UCSD-AML1 (cell line): ENCODE data around the gene STAMBP.
"Not testable (repeated sequence)": the region's sequence is repeated elsewhere in the genome, so short reads cannot be mapped to it uniquely, and the experiment has no call there.

Experiments used
- DNase-seq: peaks from one replicate; lab custom pipeline; 2025; ENCODE audit not compliant: unreplicated experiment; lab: John Stamatoyannopoulos, UW

Gene STAMBP

DNA sequence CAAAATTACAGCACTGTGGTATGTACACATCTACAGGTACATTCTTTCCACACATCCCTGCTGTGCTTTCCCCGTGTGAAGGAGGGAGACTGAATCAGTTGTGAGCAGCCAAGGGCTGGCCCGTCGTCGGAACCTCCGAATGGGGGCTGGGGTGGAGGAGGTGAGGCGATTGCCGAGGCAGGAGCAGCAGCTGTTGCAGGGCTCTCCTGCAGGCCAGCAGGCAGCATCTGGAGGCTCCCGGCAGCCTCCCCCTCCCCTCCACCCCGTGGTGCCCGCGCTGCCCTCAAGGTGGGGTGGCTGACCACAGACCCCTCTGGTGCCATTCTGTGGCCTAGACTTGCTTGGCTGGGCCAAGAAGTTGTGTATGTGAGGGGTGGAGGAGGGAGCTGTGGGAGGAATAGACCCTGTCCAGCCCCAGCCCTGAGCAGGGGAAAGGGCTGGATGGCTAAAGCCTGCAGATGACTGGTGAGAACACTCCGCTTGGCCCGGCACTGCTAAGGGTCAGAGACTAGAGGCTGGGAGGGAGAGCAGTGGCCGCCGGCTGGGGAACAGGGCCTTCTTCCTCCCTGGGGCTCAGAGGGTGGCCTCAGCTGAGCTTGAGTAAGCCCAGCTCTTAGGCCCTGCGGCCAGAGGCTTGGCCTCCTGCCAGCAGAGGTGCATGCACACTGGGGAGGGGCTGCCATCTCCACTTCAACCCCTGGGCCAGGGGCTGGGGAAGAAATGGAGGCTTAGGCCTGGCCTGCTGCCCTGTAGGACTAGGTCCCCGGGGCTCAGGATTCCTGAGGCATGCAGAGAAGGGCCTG, 7.6 kb downstream of the STAMBP start:
- DNase-seq: no peak

DNA sequence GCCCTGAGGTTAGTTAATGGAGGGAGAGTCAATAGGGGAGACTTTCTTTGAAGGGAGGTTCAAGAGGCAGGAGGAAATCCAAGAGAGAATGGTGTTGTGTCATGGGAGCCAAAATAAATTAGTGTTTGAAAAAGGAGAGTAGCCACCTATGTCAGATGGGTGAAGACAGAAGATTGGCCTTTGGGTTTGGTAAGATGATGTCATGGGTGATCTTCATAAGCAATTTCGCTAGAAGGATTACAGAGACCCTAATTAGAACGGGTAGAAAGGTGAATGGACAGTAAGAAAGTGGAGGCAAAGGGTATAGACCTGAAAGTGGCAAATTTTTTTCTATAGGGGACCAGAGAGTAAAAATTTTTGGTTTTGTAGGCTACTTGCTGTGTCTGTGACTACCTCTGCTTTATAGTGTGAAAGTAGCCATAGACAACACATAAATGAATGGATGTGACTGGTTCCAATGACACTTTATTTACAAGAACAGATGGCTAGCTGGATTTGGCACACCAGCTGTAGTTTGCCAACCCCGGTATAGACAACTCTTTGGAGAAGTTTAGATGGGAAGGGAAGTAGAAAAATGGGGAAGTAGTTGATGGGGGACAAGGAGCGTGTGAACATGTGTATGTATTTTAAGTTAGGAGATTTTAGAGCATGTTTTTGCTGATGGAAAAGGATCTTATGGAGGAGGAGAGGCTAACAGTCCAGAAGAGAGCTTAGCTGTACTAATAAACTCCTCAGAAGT, 9.3 kb downstream of the STAMBP start:
- DNase-seq: no peak

GRCh38 chr2:73838889-73839534, 10.3 kb downstream of the STAMBP start:
- no peak for DNase-seq

- DNase-seq: no peak
Measured at GRCh38 chr2:73839653-73840411, 11.1 kb downstream of the STAMBP start.

DNA sequence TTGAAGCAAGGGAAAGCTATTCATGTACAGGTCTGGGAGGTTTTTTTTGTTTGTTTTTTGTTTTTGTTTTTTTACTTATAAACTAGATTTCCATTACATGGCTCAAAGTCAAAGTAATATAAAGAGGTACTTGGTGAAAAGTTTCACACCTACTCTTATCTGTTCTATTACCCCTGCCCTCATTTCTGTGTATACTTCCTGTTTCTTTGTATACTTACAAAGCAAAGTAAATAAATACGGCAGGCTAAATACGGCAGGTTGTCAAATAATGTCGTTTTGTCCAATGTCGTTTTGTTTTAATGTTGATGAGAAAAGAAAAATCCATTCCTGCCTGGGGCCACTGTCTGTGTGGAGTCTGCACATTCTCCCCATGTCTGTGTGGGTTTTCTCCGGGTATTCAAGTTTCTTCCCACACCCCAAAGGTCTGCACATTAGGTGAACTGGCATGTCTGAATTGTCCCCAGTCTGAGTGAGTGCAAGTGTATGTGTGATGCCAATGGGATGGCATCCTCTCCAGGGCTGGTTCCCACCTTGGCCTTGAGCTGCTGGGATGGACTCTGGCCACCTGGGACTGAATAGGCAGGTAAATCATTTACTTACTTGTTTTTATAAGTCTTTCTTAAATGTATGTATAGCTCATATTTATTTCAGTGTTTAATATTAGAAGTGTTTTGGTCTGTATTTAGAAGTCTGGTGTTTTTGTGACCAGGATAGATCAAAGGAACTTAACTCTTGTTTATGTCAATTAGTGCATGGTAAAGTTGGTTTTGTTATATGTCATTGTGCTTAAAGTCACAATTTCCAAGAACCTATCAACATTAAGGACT, 13.4 kb downstream of the STAMBP start:
- no peak for DNase-seq

GRCh38 chr2:73842739-73843019, 13.9 kb downstream of the STAMBP start:
- DNase-seq: no peak

DNA sequence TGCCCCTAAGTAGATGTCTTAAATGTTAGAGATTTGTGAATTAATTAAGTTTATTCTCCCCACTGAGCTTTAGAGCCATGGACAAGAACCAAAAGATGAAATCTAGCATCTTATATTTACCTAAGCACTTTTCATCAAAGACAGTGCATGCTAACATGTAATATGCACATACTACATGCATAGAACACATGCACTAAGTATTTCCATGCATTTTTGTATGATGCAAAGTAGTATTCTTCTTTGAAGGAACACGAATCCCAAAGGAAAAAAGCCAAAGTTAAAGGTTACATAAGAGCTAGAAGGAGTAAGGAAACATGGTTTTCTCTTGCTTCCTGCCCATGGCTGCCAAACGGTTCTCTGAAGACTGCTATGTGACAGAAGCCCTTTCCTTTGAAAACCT, 15.3 kb downstream of the STAMBP start:
- DNase-seq: no peak

- DNase-seq: no peak
Measured at GRCh38 chr2:73850009-73850408, 21.2 kb downstream of the STAMBP start.

- DNase-seq: no peak
Measured at GRCh38 chr2:73851274-73851673, 22.5 kb downstream of the STAMBP start.

GRCh38 chr2:73852020-73852419, 23.3 kb downstream of the STAMBP start:
- DNase-seq: no peak

- DNase-seq: no peak
Measured at GRCh38 chr2:73855526-73855925, 26.8 kb downstream of the STAMBP start.

DNA sequence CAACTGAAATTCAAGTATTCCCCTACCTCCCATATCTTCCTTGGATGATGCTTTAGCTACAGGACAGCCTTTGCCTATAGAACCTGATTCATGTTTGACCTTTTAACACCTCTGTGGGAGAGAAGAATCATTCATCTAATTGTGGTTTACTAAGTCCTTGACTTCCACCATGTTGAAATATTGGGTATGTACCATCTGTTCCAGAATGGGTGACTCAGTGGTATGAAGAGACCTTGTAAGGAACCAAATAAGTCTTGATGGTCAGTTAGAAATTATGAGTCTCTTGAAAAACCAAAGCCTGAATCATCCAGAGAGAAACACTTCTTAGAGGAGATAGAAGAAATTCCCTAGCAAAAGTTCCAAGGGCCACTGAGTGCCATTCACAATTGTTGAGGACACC, 27.5 kb downstream of the STAMBP start:
- DNase-seq: no peak

DNA sequence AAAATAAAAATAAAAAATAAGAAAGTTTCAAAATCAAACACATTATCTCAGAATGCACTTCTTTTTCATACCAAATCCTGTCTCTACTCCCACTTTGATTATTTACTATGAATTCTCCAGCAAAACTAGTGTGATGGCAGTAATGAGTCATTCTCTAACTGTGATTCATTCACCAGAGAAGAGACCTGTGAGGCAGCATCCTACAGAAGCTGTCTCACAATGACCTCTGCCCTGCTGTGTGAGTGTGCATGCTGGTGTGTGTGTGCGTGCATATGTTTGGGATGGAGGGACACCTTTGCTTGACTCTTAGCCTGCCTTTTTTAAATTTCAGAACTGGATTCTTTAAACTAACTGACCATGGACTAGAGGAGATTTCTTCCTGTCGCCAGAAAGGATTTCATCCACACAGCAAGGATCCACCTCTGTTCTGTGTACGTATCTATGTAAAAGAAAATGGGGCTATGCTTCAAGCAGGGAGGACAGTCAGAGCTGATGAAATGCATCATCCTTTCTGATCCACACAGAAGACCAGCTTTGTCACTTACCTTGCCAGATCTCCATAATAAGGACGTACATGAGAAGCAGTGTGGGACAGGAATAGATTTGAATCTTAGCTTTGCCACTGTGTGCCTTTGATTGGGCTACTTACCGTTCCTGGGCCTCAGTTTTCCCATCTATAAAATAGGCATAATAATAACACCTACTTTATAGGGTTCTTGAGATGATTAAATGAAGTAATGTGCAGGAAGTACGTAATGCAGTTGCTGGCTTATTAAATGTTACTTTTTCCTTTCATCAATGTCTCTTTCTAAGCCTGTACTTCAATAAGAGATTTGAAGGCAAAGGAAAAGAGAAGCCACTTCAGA, 31.2 kb downstream of the STAMBP start:
- no peak for DNase-seq

DNA sequence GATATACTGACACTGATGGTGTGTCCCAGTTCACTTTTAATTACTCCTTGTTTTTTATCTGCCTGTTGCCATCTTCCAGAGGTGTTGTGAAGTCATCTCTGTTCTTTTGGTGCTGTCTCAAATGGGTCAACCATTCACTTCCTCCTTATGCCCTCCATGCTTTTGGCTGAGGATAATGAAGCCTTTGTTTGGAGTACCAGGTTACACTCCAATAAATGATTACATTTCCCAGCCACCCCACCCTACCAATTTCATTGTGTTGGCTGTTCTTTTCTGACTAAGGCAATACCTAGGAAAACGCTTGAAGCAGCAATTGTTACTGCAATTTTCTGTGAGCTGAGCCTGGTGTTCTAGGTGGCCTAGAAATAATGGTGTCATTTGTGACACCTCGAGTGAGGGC, 34.2 kb downstream of the STAMBP start:
- DNase-seq: no peak

DNA sequence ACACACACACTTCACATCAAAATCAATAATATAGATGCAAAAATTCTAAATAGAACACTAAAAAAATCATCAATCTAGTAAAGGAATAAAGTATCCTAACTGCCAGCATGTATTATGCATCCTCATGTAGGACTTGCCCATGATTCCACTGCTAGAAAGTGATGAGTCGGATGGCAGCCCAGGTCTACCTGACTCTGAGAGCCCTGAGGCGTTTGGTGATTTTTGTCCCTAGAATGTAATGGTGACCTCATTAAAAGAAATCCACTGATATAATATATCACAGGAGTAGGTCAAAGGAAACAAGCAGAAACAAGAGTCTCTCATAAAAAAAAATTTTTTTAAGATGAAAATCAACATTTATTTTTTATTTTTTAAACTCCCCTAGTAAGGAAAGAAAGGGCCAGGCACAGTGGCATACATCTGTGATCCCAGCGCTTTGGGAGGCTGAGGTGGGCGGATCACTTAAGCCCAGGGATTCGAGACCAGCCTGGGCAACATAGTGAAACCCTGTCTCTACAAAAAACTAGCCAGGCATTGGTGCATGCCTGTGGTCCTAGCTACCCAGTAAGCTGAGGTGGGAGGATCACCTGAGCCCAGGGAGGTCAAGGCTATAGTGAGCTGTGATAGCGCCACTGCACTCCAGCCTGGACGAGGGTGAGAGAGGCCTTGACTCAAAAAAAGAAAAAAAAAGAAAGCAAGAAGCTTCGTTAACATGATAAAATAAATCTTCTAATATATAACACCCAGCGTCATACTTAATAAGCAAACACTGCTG, 39.6 kb downstream of the STAMBP start:
- no peak for DNase-seq

DNA sequence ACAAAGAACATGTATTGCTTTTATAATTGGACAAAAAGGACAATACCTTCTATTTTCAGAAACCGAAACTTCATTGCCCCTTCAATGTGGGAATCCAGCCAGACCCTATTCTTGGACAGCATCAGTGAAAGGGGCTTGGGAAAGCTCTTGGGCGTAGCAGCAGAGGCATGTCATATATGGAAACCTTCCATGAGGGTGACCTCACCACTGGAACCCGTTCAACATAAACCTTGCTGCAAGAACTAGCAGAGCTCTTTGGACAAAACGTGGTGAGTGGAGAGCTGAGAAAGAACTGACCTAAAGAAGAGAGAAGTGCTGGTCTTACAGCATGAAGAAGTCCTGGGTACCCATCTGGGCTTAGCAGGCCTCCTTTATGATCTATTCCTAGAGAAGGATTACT, 41.3 kb downstream of the STAMBP start:
- DNase-seq: no peak

DNA sequence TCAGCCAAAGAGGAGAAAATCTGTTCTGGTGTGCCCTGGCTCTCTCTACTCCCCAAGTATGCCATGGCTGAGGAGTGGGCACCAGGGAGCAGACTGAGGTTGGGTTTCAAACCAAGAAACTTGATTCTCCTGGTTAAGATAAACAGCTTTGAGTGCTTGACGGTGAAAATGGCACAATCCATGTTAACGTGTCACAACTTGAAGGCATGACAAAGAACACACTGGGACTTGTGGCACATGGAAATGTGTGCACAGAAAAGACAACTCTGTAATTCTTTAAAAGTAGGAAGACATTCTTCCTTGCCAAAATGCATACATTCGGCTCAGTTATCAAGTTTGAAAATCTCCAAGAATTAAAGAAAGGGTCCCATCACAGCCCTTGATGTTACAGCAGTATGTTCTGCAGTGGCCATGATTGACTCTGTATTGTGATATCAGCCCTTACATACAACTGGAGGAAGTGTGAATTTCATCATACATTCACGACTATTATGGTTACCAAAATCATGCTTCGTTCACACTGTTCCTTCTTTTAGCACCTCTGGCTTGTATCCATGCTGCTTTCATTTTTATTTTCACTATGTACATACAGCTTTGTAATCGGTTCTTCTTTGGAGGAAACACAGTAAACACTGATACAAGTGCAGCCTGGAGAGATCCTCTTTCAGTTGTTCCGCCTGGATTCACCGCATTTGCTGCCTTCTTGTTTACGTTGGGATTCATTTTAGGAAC, 48.5 kb downstream of the STAMBP start:
- DNase-seq: no peak

GRCh38 chr2:73877984-73878383, 49.2 kb downstream of the STAMBP start:
- not testable (repeated sequence) for DNase-seq
